Measurements from ENCODE around the gene PEMT. TPM values are rescaled to one million over a fixed set of nuclear protein-coding genes. Genes with fewer than 3 reads are reported as not detected.

The PEMT gene
- total RNA-seq, 1 experiment from 2014 or later, result 39.8 TPM

DNA sequence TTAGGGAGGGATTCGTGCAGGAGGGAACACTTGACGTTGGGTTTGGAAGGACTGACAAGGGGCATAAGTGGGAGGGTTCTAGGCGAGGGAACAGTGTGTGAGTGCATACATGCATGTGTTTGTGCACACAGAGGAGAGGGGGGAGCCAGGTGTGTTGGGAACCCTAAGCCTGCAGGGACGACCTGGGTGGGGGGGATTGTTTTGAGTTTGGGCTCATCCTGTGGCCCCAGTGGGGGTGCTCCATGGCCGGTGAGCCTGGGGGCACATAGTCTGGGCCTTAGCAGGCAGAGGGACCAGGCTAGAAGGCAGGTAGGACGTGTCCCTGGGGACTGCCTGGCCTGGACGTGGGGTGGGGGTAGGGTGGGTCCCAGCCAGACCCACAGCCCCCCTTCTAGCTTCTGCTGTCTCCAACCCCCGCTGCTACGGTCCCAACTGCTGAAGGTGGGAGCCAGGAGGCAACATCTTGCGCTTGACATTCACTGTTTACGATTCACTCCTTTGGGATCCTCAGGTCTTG, 83.4 kb downstream of the PEMT start:
- Histone ChIP-seq H3K27me3 (replicated peaks; ENCODE audit: insufficient read depth, low read depth, low read length, poor library complexity) (no peaks in the 10 kb centered on the region), H3K4me3 (ENCODE audit: low read depth, low read length, poor library complexity, severe bottlenecking) (no peak overlapping the region), H3K4me1 (ENCODE audit: insufficient read depth, low read length, poor library complexity, severe bottlenecking) (no peaks in the 10 kb centered on the region), H3K9me3 (ENCODE audit: low read depth, low read length, poor library complexity, severe bottlenecking) (no peaks in the 10 kb centered on the region), H3K27ac (ENCODE audit: low read depth, low read length, poor library complexity, severe bottlenecking) (no peak overlapping the region), H3K36me3 (ENCODE audit: insufficient read depth, low read length, poor library complexity, severe bottlenecking) (no peaks in the 10 kb centered on the region)
- CTCF ChIA-PET, result no interaction called here
- POLR2A ChIA-PET (ENCODE audit: low non-redundant PET), result no interaction called here
- BruUV-seq (replicated peaks), result no TSS peak
- DNase-seq (ENCODE audit: low spot score), result no peak
- TF ChIP-seq EZH2 (IDR thresholded peaks at IDR 0.05; ENCODE audit: borderline replicate concordance, low read depth, low read length, poor library complexity, severe bottlenecking), result no peak
- TF ChIP-seq, protein P1, sequence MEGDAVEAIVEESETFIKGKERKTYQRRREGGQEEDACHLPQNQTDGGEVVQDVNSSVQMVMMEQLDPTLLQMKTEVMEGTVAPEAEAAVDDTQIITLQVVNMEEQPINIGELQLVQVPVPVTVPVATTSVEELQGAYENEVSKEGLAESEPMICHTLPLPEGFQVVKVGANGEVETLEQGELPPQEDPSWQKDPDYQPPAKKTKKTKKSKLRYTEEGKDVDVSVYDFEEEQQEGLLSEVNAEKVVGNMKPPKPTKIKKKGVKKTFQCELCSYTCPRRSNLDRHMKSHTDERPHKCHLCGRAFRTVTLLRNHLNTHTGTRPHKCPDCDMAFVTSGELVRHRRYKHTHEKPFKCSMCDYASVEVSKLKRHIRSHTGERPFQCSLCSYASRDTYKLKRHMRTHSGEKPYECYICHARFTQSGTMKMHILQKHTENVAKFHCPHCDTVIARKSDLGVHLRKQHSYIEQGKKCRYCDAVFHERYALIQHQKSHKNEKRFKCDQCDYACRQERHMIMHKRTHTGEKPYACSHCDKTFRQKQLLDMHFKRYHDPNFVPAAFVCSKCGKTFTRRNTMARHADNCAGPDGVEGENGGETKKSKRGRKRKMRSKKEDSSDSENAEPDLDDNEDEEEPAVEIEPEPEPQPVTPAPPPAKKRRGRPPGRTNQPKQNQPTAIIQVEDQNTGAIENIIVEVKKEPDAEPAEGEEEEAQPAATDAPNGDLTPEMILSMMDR (conservative IDR thresholded peaks at IDR 0.05; ENCODE audit: low read depth, low read length), result no peak
- intact Hi-C loops (cut with micrococcal nuclease; ENCODE audit: unreplicated experiment), result no loop called here

DNA sequence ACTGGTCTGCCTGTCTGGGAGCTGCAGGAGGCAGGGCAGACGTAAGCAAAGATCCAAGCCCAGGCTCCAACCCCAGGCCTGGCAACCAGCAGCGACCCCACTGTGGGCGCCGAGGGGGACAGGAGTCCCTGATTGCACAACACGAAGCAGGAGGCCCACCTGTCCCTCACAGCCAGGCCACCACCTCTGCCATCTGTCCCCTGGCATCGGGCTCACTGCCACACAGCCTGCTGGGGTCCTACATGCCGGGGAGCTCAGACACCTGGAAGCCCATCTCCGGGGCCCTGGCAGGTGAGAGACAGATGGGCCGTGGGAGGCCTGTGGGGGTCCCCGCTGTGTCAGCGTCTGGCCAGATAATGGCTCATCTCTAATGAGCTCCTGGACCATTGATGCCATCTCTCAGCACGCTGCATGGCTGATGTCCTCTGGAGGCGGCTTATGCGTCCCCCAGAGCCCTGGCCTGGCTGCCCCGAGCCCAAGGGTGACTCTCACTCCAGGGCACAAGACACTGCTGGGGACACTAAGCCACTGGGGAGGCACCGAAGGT, 84.0 kb downstream of the PEMT start:
- H3K9me3 ChIP-seq (ENCODE audit: low read depth, low read length, poor library complexity, severe bottlenecking), result no peaks in the 10 kb centered on the region
- no peaks in the 10 kb centered on the region for H3K4me1 ChIP-seq (ENCODE audit: insufficient read depth, low read length, poor library complexity, severe bottlenecking)
- no TSS peak for BruUV-seq (replicated peaks)
- ChIA-PET CTCF (no interaction called here), POLR2A (ENCODE audit: low non-redundant PET) (no interaction called here)
- DNase-seq (ENCODE audit: low spot score), result no peak
- H3K4me3 ChIP-seq (ENCODE audit: low read depth, low read length, poor library complexity, severe bottlenecking), result no peak overlapping the region
- TF ChIP-seq EZH2 (IDR thresholded peaks at IDR 0.05; ENCODE audit: borderline replicate concordance, low read depth, low read length, poor library complexity, severe bottlenecking), result no peak
- TF ChIP-seq, protein P1 (conservative IDR thresholded peaks at IDR 0.05; ENCODE audit: low read depth, low read length), result no peak
- H3K36me3 ChIP-seq (ENCODE audit: insufficient read depth, low read length, poor library complexity, severe bottlenecking), result no peaks in the 10 kb centered on the region
- H3K27ac ChIP-seq (ENCODE audit: low read depth, low read length, poor library complexity, severe bottlenecking), result no peak overlapping the region
- intact Hi-C loops (cut with micrococcal nuclease; ENCODE audit: unreplicated experiment), result no loop called here
- H3K27me3 ChIP-seq (replicated peaks; ENCODE audit: insufficient read depth, low read depth, low read length, poor library complexity), result no peaks in the 10 kb centered on the region

DNA sequence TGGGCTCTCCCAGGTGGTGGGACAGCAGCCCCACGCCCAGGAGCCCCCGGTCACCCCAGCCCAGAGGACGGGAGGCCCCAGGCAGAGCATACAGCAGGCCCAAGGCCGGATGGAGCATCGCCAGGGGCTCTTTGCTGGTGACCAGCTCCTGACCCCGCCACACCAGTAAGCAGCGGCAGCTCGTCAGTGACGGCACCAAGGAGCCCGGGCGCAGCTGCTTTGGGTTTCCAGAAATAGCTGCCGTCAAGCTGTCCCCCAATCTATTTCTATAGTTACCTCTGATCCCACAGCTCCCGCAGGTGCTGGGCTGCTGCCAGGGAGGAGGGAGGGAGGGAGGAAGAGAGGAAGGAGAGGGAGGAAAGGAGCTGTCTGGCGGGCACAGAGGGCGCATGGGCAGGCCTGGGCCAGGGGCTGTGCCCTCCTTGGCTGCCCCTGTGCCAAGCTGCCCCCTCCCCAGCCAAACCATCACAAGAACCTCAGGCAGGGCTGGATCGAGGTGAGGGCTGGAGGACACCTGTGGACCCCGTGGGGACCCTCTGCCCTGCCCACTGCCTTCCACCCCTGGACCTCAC, 84.5 kb downstream of the PEMT start:
- no peaks in the 10 kb centered on the region for H3K4me1 ChIP-seq (ENCODE audit: insufficient read depth, low read length, poor library complexity, severe bottlenecking)
- no peak overlapping the region for H3K27ac ChIP-seq (ENCODE audit: low read depth, low read length, poor library complexity, severe bottlenecking)
- POLR2A ChIA-PET (ENCODE audit: low non-redundant PET), result no interaction called here
- no peaks in the 10 kb centered on the region for H3K27me3 ChIP-seq (replicated peaks; ENCODE audit: insufficient read depth, low read depth, low read length, poor library complexity)
- intact Hi-C loops (cut with micrococcal nuclease; ENCODE audit: unreplicated experiment), result no loop called here
- TF ChIP-seq, protein P1 (conservative IDR thresholded peaks at IDR 0.05; ENCODE audit: low read depth, low read length), result no peak
- TF ChIP-seq EZH2 (IDR thresholded peaks at IDR 0.05; ENCODE audit: borderline replicate concordance, low read depth, low read length, poor library complexity, severe bottlenecking), result no peak
- no TSS peak for BruUV-seq (replicated peaks)
- CTCF ChIA-PET, result no interaction called here
- H3K4me3 ChIP-seq (ENCODE audit: low read depth, low read length, poor library complexity, severe bottlenecking), result no peak overlapping the region
- H3K36me3 ChIP-seq (ENCODE audit: insufficient read depth, low read length, poor library complexity, severe bottlenecking), result no peaks in the 10 kb centered on the region
- H3K9me3 ChIP-seq (ENCODE audit: low read depth, low read length, poor library complexity, severe bottlenecking), result no peaks in the 10 kb centered on the region
- DNase-seq (ENCODE audit: low spot score), result no peak

Measured in A673 (cell line).